CD14-positive monocyte (primary cell): ENCODE data around the gene PRPF38B. TPM values are rescaled to one million over a fixed set of nuclear protein-coding genes. Genes with fewer than 3 reads are reported as not detected.

Source experiments
- DNase-seq, 3 donors: peaks; one replicate each; pipeline ENCODE4 v3.0.0-alpha.2; 2011 to 2022
- H2AFZ ChIP-seq: 2 replicates; pipeline ENCODE4 v1.6.0; 2012; ENCODE audit warnings: mild to moderate bottlenecking, low read depth, low read length, inconsistent platforms; ENCODE audit not compliant: insufficient read depth, poor library complexity, severe bottlenecking
- H3K27ac ChIP-seq, 2 donors: 1 replicate in 1 of 2; 2 replicates in 1 of 2; pipeline ENCODE4 v1.5.1; 2012 to 2013; ENCODE audit warnings: low read length in 2 of 2, control low read depth in 1 of 2, inconsistent platforms in 1 of 2, low read depth in 1 of 2, mild to moderate bottlenecking in 1 of 2
- H3K27me3 ChIP-seq, 2 donors: one replicate each; pipeline versions ENCODE4 v1.6.0 to v1.6.1; 2011 to 2013; ENCODE audit warnings: low read length in 2 of 2; ENCODE audit not compliant: control insufficient read depth in 2 of 2, insufficient read depth in 2 of 2
- H3K36me3 ChIP-seq, 2 donors: replicated peaks in 1 of 2; 1 replicate in 1 of 2; 2 replicates in 1 of 2; pipeline versions ENCODE4 v1.5.1 to v1.6.1; 2012 to 2013; ENCODE audit warnings: low read length in 2 of 2, control low read depth in 1 of 2, inconsistent platforms in 1 of 2, mild to moderate bottlenecking in 1 of 2; ENCODE audit not compliant: insufficient read depth in 2 of 2, control insufficient read depth in 1 of 2
- H3K4me1 ChIP-seq, 2 donors: 1 replicate in 1 of 2; 2 replicates in 1 of 2; pipeline versions ENCODE4 v1.5.1 to v1.6.1; 2012 to 2013; ENCODE audit warnings: low read length in 2 of 2, control low read depth in 1 of 2, inconsistent platforms in 1 of 2, mild to moderate bottlenecking in 1 of 2, moderate library complexity in 1 of 2; ENCODE audit not compliant: insufficient read depth in 2 of 2, control insufficient read depth in 1 of 2
- H3K4me2 ChIP-seq: replicated peaks from 2 replicates; pipeline ENCODE3; 2012; ENCODE audit warnings: low read length, moderate library complexity, mild to moderate bottlenecking; ENCODE audit not compliant: poor library complexity, severe bottlenecking; ENCODE audit errors: extremely low read depth
- H3K4me3 ChIP-seq, 3 experiments: fragments of 200-600 bp in 1 of 3; sonication (generic) in 1 of 3; replicated peaks in 1 of 3; 1 replicate in 2 of 3; 2 replicates in 1 of 3; pipeline ENCODE4 v1.5.1; 2011 to 2013; ENCODE audit warnings: low read length in 3 of 3, mild to moderate bottlenecking in 3 of 3, control low read depth in 2 of 3, low read depth in 2 of 3, inconsistent platforms in 1 of 3, moderate library complexity in 1 of 3
- H3K79me2 ChIP-seq: 2 replicates; pipeline ENCODE4 v1.6.0; 2012; ENCODE audit warnings: mild to moderate bottlenecking, control low read depth, inconsistent platforms, low read length, moderate library complexity; ENCODE audit not compliant: insufficient read depth
- H3K9ac ChIP-seq: 2 replicates; pipeline ENCODE4 v1.6.0; 2017; ENCODE audit warnings: low read length, mild to moderate bottlenecking; ENCODE audit not compliant: insufficient read depth, poor library complexity, severe bottlenecking
- H3K9me3 ChIP-seq, 2 donors: replicated peaks in 1 of 2; 1 replicate in 1 of 2; 2 replicates in 1 of 2; pipeline versions ENCODE4 v1.5.1 to v1.6.1; 2012 to 2013; ENCODE audit warnings: low read length in 2 of 2, control low read depth in 1 of 2; ENCODE audit not compliant: control insufficient read depth in 1 of 2, insufficient read depth in 1 of 2
- H4K20me1 ChIP-seq: 2 replicates; pipeline ENCODE4 v1.6.0; 2012; ENCODE audit warnings: mild to moderate bottlenecking, low read length, control low read depth, moderate library complexity; ENCODE audit not compliant: insufficient read depth
- H3K27ac Mint-ChIP-seq, 7 donors: one replicate each; pipeline ENCODE4 v1.8.0; 2020; ENCODE audit warnings: mild to moderate bottlenecking in 7 of 7, mixed read lengths in 7 of 7, moderate library complexity in 6 of 7, inconsistent platforms in 2 of 7
- H3K27me3 Mint-ChIP-seq, 3 donors: one replicate each; pipeline ENCODE4 v1.8.0; 2021 to 2022; ENCODE audit warnings: low read depth in 3 of 3, mild to moderate bottlenecking in 3 of 3, mixed read lengths in 3 of 3, moderate library complexity in 3 of 3, inconsistent platforms in 1 of 3
- H3K36me3 Mint-ChIP-seq, 2 donors: one replicate each; pipeline ENCODE4 v1.8.0; 2020; ENCODE audit warnings: mixed read lengths in 2 of 2, inconsistent platforms in 1 of 2, mild to moderate bottlenecking in 1 of 2
- H3K4me1 Mint-ChIP-seq: one replicate; pipeline ENCODE4 v1.8.0; 2020; ENCODE audit warnings: mild to moderate bottlenecking, mixed read lengths
- H3K4me3 Mint-ChIP-seq, 2 donors: one replicate each; pipeline ENCODE4 v1.8.0; 2020; ENCODE audit warnings: mild to moderate bottlenecking in 2 of 2, mixed read lengths in 2 of 2, moderate library complexity in 1 of 2
- H3K9me3 Mint-ChIP-seq, 7 donors: one replicate each; pipeline ENCODE4 v1.8.0; 2020 to 2022; ENCODE audit warnings: mixed read lengths in 7 of 7, mild to moderate bottlenecking in 6 of 7, moderate library complexity in 6 of 7, inconsistent platforms in 2 of 7
- CTCF ChIP-seq: fragments of 200-600 bp; IDR thresholded peaks from one replicate; pipeline ENCODE4 v1.8.0; 2022; ENCODE audit warnings: antibody characterized with exemption, mild to moderate bottlenecking
- WGBS: methylation state at CpG from one replicate; pipeline ENCODE4 v1.1.5; 2013; ENCODE audit warnings: missing lambda C conversion rate; ENCODE audit not compliant: insufficient coverage; 5-methylcytosine and 5-hydroxymethylcytosine counted together
- intact Hi-C, 2 donors: fragments of 100-400 bp; cut with micrococcal nuclease; formaldehyde crosslinking; loops; one replicate each; pipeline versions ENCODE4 v1.15.0 to v1.15.1; 2023
- polyA plus RNA-seq, 3 donors: library from polyadenylated mRNA; depleted of rRNA in 1 of 3; unstranded in 2 of 3; stranded (reverse) in 1 of 3; fragments of 300-500 nt in 2 of 3; fragments of >200 nt in 1 of 3; fragmentation: Illumina TruSeq in 2 of 3; gene quantifications; 1 replicate in 2 of 3; 2 replicates in 1 of 3; pipeline ENCODE4 v1.2.3, GENCODE V29; 2012 to 2021

Gene PRPF38B
- polyA plus RNA-seq, 3 donors = 4.9 to 29.9 (median 8.3) TPM

DNA sequence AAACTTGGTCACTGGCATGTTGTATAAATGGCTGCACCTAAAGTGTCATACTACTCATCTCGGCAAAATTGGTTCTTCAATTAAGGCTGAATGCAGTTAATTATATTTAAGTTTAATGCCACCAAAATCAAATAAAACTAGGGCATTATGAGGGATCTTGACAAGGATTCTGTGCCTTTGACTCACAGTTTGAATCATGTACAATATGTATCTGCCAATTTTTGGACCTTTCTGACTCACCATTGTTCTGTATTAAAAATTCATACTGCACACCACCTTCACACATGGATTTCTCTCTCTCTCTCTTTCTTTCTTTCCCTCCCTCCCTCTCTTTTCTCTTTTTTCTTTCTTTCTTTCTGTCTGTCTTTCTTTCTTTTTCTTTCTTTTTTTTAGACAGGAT lies 40.3 kb downstream of the PRPF38B start:
- no peak for DNase-seq
- no peak overlapping the region for H3K4me3 ChIP-seq
- no peak overlapping the region for H3K27ac Mint-ChIP-seq
- H3K9me3 Mint-ChIP-seq = peaks cover 0 to 2% (median 0%) of the 10 kb centered on the region in 7 donors
- no peak overlapping the region for H2AFZ ChIP-seq
- no peaks in the 10 kb centered on the region for H3K36me3 Mint-ChIP-seq
- H3K27ac ChIP-seq = no peak overlapping the region
- H3K27me3 Mint-ChIP-seq = peaks cover 5 to 7% (median 6%) of the 10 kb centered on the region in 3 donors
- H3K27me3 ChIP-seq = peaks cover 2% of the 10 kb centered on the region in 2 donors
- no peak for TF ChIP-seq CTCF
- no peaks in the 10 kb centered on the region for H3K36me3 ChIP-seq
- H3K4me2 ChIP-seq = no peak overlapping the region
- H3K4me3 Mint-ChIP-seq = no peak overlapping the region
- H3K4me1 ChIP-seq = no peaks in the 10 kb centered on the region
- no peaks in the 10 kb centered on the region for H4K20me1 ChIP-seq
- no peaks in the 10 kb centered on the region for H3K79me2 ChIP-seq
- no peak overlapping the region for H3K9ac ChIP-seq
- WGBS = no CpG with 5 or more reads among the region's 1 CpG
- no peaks in the 10 kb centered on the region for H3K4me1 Mint-ChIP-seq
- no peaks in the 10 kb centered on the region for H3K9me3 ChIP-seq
- intact Hi-C loops = no loop called here

DNA sequence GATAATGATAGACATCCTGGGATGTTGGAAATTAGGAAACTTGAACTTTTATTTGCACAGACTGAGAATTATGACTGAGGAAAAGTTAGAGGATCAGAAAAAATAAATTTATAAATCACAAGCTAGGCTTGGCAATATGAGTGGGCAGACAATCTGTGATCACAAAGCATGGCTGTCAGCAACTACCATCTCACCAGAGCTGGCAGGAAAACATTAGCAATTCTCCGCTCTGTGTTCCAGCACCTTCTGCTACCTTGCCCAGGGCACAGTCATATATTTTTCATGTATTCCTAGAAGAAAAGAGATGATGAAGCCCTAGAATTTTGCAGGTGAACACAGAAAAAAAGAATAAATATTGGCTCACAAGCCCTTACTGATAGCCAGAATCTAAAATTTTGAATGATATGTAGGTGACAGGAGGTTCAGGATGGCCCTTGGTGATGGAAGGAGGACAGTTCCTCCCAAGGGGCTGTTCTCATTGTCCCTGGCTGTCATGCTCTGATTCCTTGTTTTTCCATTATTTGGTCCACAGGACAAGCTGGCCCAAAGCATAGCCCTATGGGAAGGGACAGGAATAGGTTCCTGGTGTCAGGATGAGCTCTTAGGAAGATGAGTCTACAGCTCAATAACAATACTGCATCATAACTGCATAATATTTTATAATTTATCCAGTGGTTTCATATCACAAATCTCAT lies 42.2 kb downstream of the PRPF38B start:
- H2AFZ ChIP-seq = no peak overlapping the region
- no peak for TF ChIP-seq CTCF
- no peak overlapping the region for H3K9ac ChIP-seq
- Mint-ChIP-seq H3K27ac (no peak overlapping the region), H3K36me3 (no peaks in the 10 kb centered on the region), H3K4me1 (no peaks in the 10 kb centered on the region), H3K27me3 (peaks cover 6 to 7% (median 7%) of the 10 kb centered on the region in 3 donors), H3K9me3 (peaks cover 0 to under 1% (median 0%) of the 10 kb centered on the region in 7 donors), H3K4me3 (no peak overlapping the region)
- no peaks in the 10 kb centered on the region for H3K36me3 ChIP-seq
- no peaks in the 10 kb centered on the region for H4K20me1 ChIP-seq
- no peak overlapping the region for H3K4me2 ChIP-seq
- no peak overlapping the region for H3K27ac ChIP-seq
- no peak for DNase-seq
- H3K4me3 ChIP-seq = no peak overlapping the region
- H3K79me2 ChIP-seq = no peaks in the 10 kb centered on the region
- no CpG with 5 or more reads among the region's 1 CpG for WGBS
- peaks cover 2% of the 10 kb centered on the region in 2 donors for H3K27me3 ChIP-seq
- H3K4me1 ChIP-seq = no peaks in the 10 kb centered on the region
- H3K9me3 ChIP-seq = no peaks in the 10 kb centered on the region
- intact Hi-C loops = no loop called here
